Mammary epithelial cell (primary cell): ENCODE measurements around the gene IGLL5.

ENCODE experiments used
- CTCF ChIP-seq, 2 donors: IDR thresholded peaks in 1 of 2; conservative IDR thresholded peaks in 1 of 2; 2 replicates each; pipeline ENCODE4 v1.5.1; 2011 to 2012; ENCODE audit warnings: inconsistent platforms in 2 of 2, low read length in 2 of 2, mild to moderate bottlenecking in 2 of 2, control low read depth in 1 of 2, low read depth in 1 of 2; ENCODE audit not compliant: insufficient read depth in 1 of 2; ENCODE audit errors: extremely low read depth in 1 of 2
- EZH2 ChIP-seq: IDR thresholded peaks from 2 replicates; pipeline ENCODE4 v1.6.1; 2012; ENCODE audit warnings: low read length, inconsistent platforms, borderline replicate concordance

- TF ChIP-seq CTCF (conservative IDR thresholded peaks at IDR 0.05 in 1 of 2, IDR thresholded peaks at IDR 0.05 in 1 of 2; ENCODE audit: extremely low read depth in 1 of 2, insufficient read depth in 1 of 2, low read depth in 1 of 2, low read length in 2 of 2): no peak
- TF ChIP-seq EZH2: no peak
These were observed 50.4 kb downstream of the IGLL5 start for GRCh38 chr22:22937894-22938480.
